ENCODE data around the gene RECQL5. TPM values are rescaled to one million over a fixed set of nuclear protein-coding genes. Genes with fewer than 3 reads are reported as not detected.
A peak's percentile ranks its signal among the peaks of the same experiment; 100 is the strongest.

The RECQL5 gene
- total RNA-seq, 2 donors from 2014 or later: 54.3 TPM

- no peaks in the 10 kb centered on the region for H3K36me3 ChIP-seq (ENCODE audit: control insufficient read depth, insufficient read depth, low read length)
- Mint-ChIP-seq H3K4me3 (no peak overlapping the region), H3K4me1 (peaks cover 6% of the 10 kb centered on the region), H3K27ac (no peak overlapping the region), H3K36me3 (ENCODE audit: low read depth) (no peaks in the 10 kb centered on the region), H3K27me3 (ENCODE audit: insufficient read depth) (peaks cover 3% of the 10 kb centered on the region), H3K9me3 (no peaks in the 10 kb centered on the region)
- TF ChIP-seq CTCF (conservative IDR thresholded peaks at IDR 0.05): peak; percentile 78
- peaks cover 7% of the 10 kb centered on the region for H3K4me1 ChIP-seq (ENCODE audit: control insufficient read depth, insufficient read depth, low read length)
- 84 to 87% methylated on average over 25 to 36 of the region's 36 CpGs for WGBS, 2 experiments (ENCODE audit: insufficient coverage in 1 of 2, insufficient read length in 1 of 2)
- H3K4me3 ChIP-seq (ENCODE audit: low read length): no peak overlapping the region
- no peak overlapping the region for H3K9ac ChIP-seq (ENCODE audit: extremely low read depth, low read length, poor library complexity, severe bottlenecking)
- no peaks in the 10 kb centered on the region for H3K27me3 ChIP-seq (ENCODE audit: control insufficient read depth, insufficient read depth, low read length, poor library complexity, severe bottlenecking)
- H3K9me3 ChIP-seq (ENCODE audit: control insufficient read depth, low read length): no peaks in the 10 kb centered on the region
- no peak overlapping the region for H3K27ac ChIP-seq (ENCODE audit: low read depth, low read length)
- DNase-seq: peak; percentile 97
Measured at GRCh38 chr17:75619506-75620431, 47.2 kb downstream of the RECQL5 start.

- Histone ChIP-seq H3K9me3 (ENCODE audit: control insufficient read depth, low read length) (no peaks in the 10 kb centered on the region), H3K27me3 (ENCODE audit: control insufficient read depth, insufficient read depth, low read length, poor library complexity, severe bottlenecking) (no peaks in the 10 kb centered on the region), H3K27ac (ENCODE audit: low read depth, low read length) (no peak overlapping the region), H3K9ac (ENCODE audit: extremely low read depth, low read length, poor library complexity, severe bottlenecking) (no peak overlapping the region), H3K4me3 (ENCODE audit: low read length) (no peak overlapping the region), H3K4me1 (ENCODE audit: control insufficient read depth, insufficient read depth, low read length) (peaks cover 7% of the 10 kb centered on the region), H3K36me3 (ENCODE audit: control insufficient read depth, insufficient read depth, low read length) (no peaks in the 10 kb centered on the region)
- DNase-seq: no peak
- H3K27ac Mint-ChIP-seq: no peak overlapping the region
- H3K4me1 Mint-ChIP-seq: peaks cover 6% of the 10 kb centered on the region
- no peak for TF ChIP-seq CTCF (conservative IDR thresholded peaks at IDR 0.05)
- no peaks in the 10 kb centered on the region for H3K9me3 Mint-ChIP-seq
- H3K27me3 Mint-ChIP-seq (ENCODE audit: insufficient read depth): peaks cover 2% of the 10 kb centered on the region
- H3K4me3 Mint-ChIP-seq: no peak overlapping the region
- WGBS, 2 experiments (ENCODE audit: insufficient coverage in 1 of 2, insufficient read length in 1 of 2): 72 to 89% methylated on average over 2 to 11 of the region's 11 CpGs
- H3K36me3 Mint-ChIP-seq (ENCODE audit: low read depth): no peaks in the 10 kb centered on the region
Measured at GRCh38 chr17:75617675-75618074, 49.3 kb downstream of the RECQL5 start.

DNA sequence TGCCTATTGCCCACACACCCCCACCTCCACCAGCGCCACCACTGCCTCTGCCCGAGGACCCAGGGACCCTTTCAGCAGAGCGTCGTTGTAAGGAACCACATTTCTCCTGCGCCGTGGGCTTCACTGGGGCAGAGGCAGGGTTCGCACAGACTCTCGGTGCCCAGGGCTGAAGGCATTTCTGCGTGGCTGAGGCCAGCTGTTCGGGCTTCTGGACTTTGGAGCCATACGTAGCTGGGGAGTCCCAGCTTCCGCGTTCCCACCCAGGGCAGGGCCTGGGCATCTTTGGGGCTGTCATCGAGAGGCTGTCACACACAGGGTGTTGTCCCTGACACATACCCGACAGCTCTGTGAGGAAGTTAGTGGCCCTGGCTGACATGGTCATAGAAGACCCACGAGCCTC lies 49.7 kb downstream of the RECQL5 start:
- Histone ChIP-seq H3K27ac (ENCODE audit: low read depth, low read length) (no peak overlapping the region), H3K27me3 (ENCODE audit: control insufficient read depth, insufficient read depth, low read length, poor library complexity, severe bottlenecking) (no peaks in the 10 kb centered on the region), H3K4me1 (ENCODE audit: control insufficient read depth, insufficient read depth, low read length) (peaks cover 7% of the 10 kb centered on the region), H3K4me3 (ENCODE audit: low read length) (no peak overlapping the region), H3K9me3 (ENCODE audit: control insufficient read depth, low read length) (no peaks in the 10 kb centered on the region), H3K9ac (ENCODE audit: extremely low read depth, low read length, poor library complexity, severe bottlenecking) (no peak overlapping the region), H3K36me3 (ENCODE audit: control insufficient read depth, insufficient read depth, low read length) (no peaks in the 10 kb centered on the region)
- DNase-seq: no peak
- H3K4me1 Mint-ChIP-seq: peaks cover 4% of the 10 kb centered on the region
- H3K9me3 Mint-ChIP-seq: no peaks in the 10 kb centered on the region
- H3K27me3 Mint-ChIP-seq (ENCODE audit: insufficient read depth): no peaks in the 10 kb centered on the region
- WGBS, 2 experiments (ENCODE audit: insufficient coverage in 1 of 2, insufficient read length in 1 of 2): 97% methylated on average over 11 to 16 of the region's 16 CpGs
- H3K4me3 Mint-ChIP-seq: no peak overlapping the region
- TF ChIP-seq CTCF (conservative IDR thresholded peaks at IDR 0.05): no peak
- H3K27ac Mint-ChIP-seq: no peak overlapping the region
- H3K36me3 Mint-ChIP-seq (ENCODE audit: low read depth): no peaks in the 10 kb centered on the region
